Activated B cell treated with CpG ODN at 0.5 μM for 24 hours (primary cell): ENCODE measurements around the gene OR4K17. TPM values are rescaled to one million over a fixed set of nuclear protein-coding genes. Genes with fewer than 3 reads are reported as not detected.
"Not testable (repeated sequence)": the region's sequence is repeated elsewhere in the genome, so short reads cannot be mapped to it uniquely, and the experiment has no call there.

ENCODE experiments used
- ATAC-seq: fragments of 200-7000 bp; cut with Tn5 transposase; one replicate; pipeline ENCODE4 v1.10.0; 2021; ENCODE audit warnings: low read depth, mild to moderate bottlenecking, moderate library complexity
- CTCF ChIA-PET: fragments of 350-600 bp; sonication (Branson Sonifier 250); formaldehyde crosslinking; loops from one replicate; lab custom pipeline; 2021; ENCODE audit warnings: antibody characterized with exemption; lab: Charles Lee
- POLR2A ChIA-PET: fragments of 350-600 bp; sonication (Branson Sonifier 250); formaldehyde crosslinking; loops from one replicate; lab custom pipeline; 2021; ENCODE audit warnings: antibody characterized with exemption; lab: Charles Lee
- DNase-seq: peaks from one replicate; pipeline ENCODE4 v3.0.0; 2022
- H3K27ac Mint-ChIP-seq: one replicate; pipeline ENCODE4 v1.8.0; 2020; ENCODE audit warnings: mixed read lengths
- H3K27me3 Mint-ChIP-seq: one replicate; pipeline ENCODE4 v1.8.0; 2021; ENCODE audit warnings: mixed read lengths
- H3K36me3 Mint-ChIP-seq: one replicate; pipeline ENCODE4 v1.8.0; 2021; ENCODE audit warnings: low read depth, mixed read lengths
- H3K4me1 Mint-ChIP-seq: one replicate; pipeline ENCODE4 v1.8.0; 2021; ENCODE audit warnings: mixed read lengths
- H3K4me3 Mint-ChIP-seq: one replicate; pipeline ENCODE4 v1.8.0; 2020; ENCODE audit warnings: mild to moderate bottlenecking, mixed read lengths
- H3K9me3 Mint-ChIP-seq: one replicate; pipeline ENCODE4 v1.8.0; 2020; ENCODE audit warnings: mixed read lengths
- CTCF ChIP-seq: fragments of 200-600 bp; IDR thresholded peaks from one replicate; pipeline ENCODE4 v1.8.0; 2022; ENCODE audit warnings: antibody characterized with exemption, mild to moderate bottlenecking
- intact Hi-C: fragments of 100-400 bp; cut with micrococcal nuclease; formaldehyde crosslinking; loops from one replicate; pipeline ENCODE4 v1.15.1; 2024
- total RNA-seq: library from RNA; stranded (reverse); gene quantifications from 2 replicates; pipeline ENCODE4 v1.2.3, GENCODE V29; 2022

OR4K17 gene
- total RNA-seq, 1 donor from 2014 or later, result not detected

- POLR2A ChIA-PET, result no interaction called here
- no peak overlapping the region for H3K4me3 Mint-ChIP-seq
- CTCF ChIA-PET, result no interaction called here
- peaks cover 5% of the 10 kb centered on the region for H3K27me3 Mint-ChIP-seq
- DNase-seq (no peak), ATAC-seq (no peak)
- no peak for TF ChIP-seq CTCF
- intact Hi-C loops, result no loop called here
- no peaks in the 10 kb centered on the region for H3K4me1 Mint-ChIP-seq
- peaks cover 27% of the 10 kb centered on the region for H3K9me3 Mint-ChIP-seq
- H3K27ac Mint-ChIP-seq, result no peak overlapping the region
- no peaks in the 10 kb centered on the region for H3K36me3 Mint-ChIP-seq
Observed at GRCh38 chr14:20164462-20164861, 53.9 kb downstream of the OR4K17 start.

- Mint-ChIP-seq H3K27me3 (peaks cover 9% of the 10 kb centered on the region), H3K36me3 (no peaks in the 10 kb centered on the region), H3K4me1 (no peaks in the 10 kb centered on the region), H3K27ac (no peak overlapping the region), H3K4me3 (no peak overlapping the region), H3K9me3 (peaks cover 21% of the 10 kb centered on the region)
- DNase-seq, result no peak
- intact Hi-C loops, result no loop called here
- CTCF ChIA-PET, result no interaction called here
- no peak for TF ChIP-seq CTCF
- no peak for ATAC-seq
- POLR2A ChIA-PET, result no interaction called here
Observed at GRCh38 chr14:20167091-20167490, 56.6 kb downstream of the OR4K17 start.

GRCh38 chr14:20169852-20170251, 59.3 kb downstream of the OR4K17 start:
- peaks cover 12% of the 10 kb centered on the region for H3K27me3 Mint-ChIP-seq
- H3K27ac Mint-ChIP-seq, H3K4me3 Mint-ChIP-seq, ATAC-seq, H3K36me3 Mint-ChIP-seq, CTCF ChIA-PET, H3K4me1 Mint-ChIP-seq, H3K9me3 Mint-ChIP-seq, intact Hi-C loops, DNase-seq, POLR2A ChIA-PET: not testable (repeated sequence)

Other genes with a start within 250 kb of the OR4K17 start
- gene OR4K2, start 235.6 kb upstream of the OR4K17 start, total RNA-seq, result not detected in 2 replicates
- not detected in 2 replicates for gene OR4K5, start 190.1 kb upstream of the OR4K17 start, total RNA-seq
- not detected in 2 replicates for gene OR4K1, start 179.8 kb upstream of the OR4K17 start, total RNA-seq
- not detected in 2 replicates for gene OR4K15, start 135.1 kb upstream of the OR4K17 start, total RNA-seq
- not detected in 2 replicates for gene OR4Q2, start 108.6 kb upstream of the OR4K17 start, total RNA-seq
- gene OR4K14, start 91.4 kb upstream of the OR4K17 start, total RNA-seq, result not detected in 2 replicates
- gene OR4K13, start 74.7 kb upstream of the OR4K17 start, total RNA-seq, result not detected in 2 replicates
- gene OR4L1, start 50.7 kb upstream of the OR4K17 start, total RNA-seq, result not detected in 2 replicates
- not detected in 2 replicates for gene OR4N5, start 28.1 kb downstream of the OR4K17 start, total RNA-seq
- gene OR11G2, start 80.2 kb downstream of the OR4K17 start, total RNA-seq, result not detected in 2 replicates
- gene OR11H6, start 113.0 kb downstream of the OR4K17 start, total RNA-seq, result not detected in 2 replicates
- gene OR11H7, start 118.2 kb downstream of the OR4K17 start, total RNA-seq, result not detected in 2 replicates
- gene OR11H4, start 128.5 kb downstream of the OR4K17 start, total RNA-seq, result not detected in 2 replicates
- gene TTC5, start 195.2 kb downstream of the OR4K17 start, total RNA-seq, result 25.0 and 32.7 TPM in 2 replicates
- 34.0 and 35.3 TPM in 2 replicates for gene CCNB1IP1, start 222.5 kb downstream of the OR4K17 start, total RNA-seq
- gene PARP2, start 232.9 kb downstream of the OR4K17 start, total RNA-seq, result 17.1 and 19.5 TPM in 2 replicates